GM20000 (cell line): Measurements from ENCODE around the gene MIA2.

Source experiments
- DNase-seq: peaks from one replicate; pipeline ENCODE4 v3.0.0; 2012; ENCODE audit warnings: low spot score
- CTCF ChIP-seq: IDR thresholded peaks from 2 replicates; pipeline ENCODE4 v1.5.1; 2012; ENCODE audit warnings: mild to moderate bottlenecking, control low read depth; ENCODE audit errors: extremely low read depth, missing control alignments

Gene MIA2

GRCh38 chr14:39376667-39377403, 143.1 kb downstream of the MIA2 start:
- no peak for DNase-seq
- TF ChIP-seq CTCF = no peak

- no peak for TF ChIP-seq CTCF
- DNase-seq = no peak
Observed at GRCh38 chr14:39381366-39381765, 147.7 kb downstream of the MIA2 start.

GRCh38 chr14:39382463-39382862, 148.7 kb downstream of the MIA2 start:
- TF ChIP-seq CTCF = no peak
- DNase-seq = no peak

- no peak for DNase-seq
- TF ChIP-seq CTCF = no peak
Observed at GRCh38 chr14:39383026-39383660, 149.4 kb downstream of the MIA2 start.

- DNase-seq = no peak
- TF ChIP-seq CTCF = no peak
Observed at GRCh38 chr14:39383741-39384140, 150.0 kb downstream of the MIA2 start.

- no peak for DNase-seq
Observed at GRCh38 chr14:39384177-39384576, 150.5 kb downstream of the MIA2 start.

More at GRCh38 chr14:39384177-39384576, 150.5 kb downstream of the MIA2 start:
- no peak for TF ChIP-seq CTCF
